ENCODE measurements around the gene COL28A1. TPM values are rescaled to one million over a fixed set of nuclear protein-coding genes. Genes with fewer than 3 reads are reported as not detected.

Gene COL28A1
- total RNA-seq, 4 donors from 2014 or later: 0.60 to 4.4 (median 4.1) TPM

DNA sequence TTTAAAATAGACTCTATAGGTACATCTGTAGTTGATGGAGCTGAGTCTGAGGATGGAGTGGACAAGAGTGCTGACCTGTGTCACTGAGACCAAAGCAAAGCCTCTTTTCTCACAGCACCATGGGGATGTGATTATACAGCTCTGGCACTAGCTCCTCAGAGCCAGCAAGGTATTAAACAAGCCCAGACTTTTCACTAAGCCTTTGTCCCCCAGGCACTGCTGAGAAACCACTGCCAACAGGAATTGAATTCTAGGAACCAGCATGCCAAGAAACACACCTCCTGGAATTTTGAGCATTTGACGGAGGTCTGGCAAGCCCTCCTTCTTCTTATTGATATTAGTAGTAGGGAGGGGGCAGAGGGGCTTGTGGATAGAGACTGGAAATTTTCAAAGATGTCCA, 206.3 kb downstream of the COL28A1 start:
- Histone ChIP-seq H3K9me3 (no peaks in the 10 kb centered on the region), H3K4me3 (no peak overlapping the region), H3K27ac (no peak overlapping the region), H3K27me3 (no peaks in the 10 kb centered on the region), H3K36me3 (no peaks in the 10 kb centered on the region), H3K4me1 (no peaks in the 10 kb centered on the region)
- intact Hi-C loops (cut with DNase I; ENCODE audit: low total_unique reads) (no loop called here), in situ Hi-C loops (cut with MboI; ENCODE audit: low pct_ligation_motif_present in 1 of 4, low pct_unique_long_range_greater_than_20kb in 1 of 4, low sequenced_read_pairs in 3 of 4) (no loop called here)
- DNase-seq: no peak
- TF ChIP-seq, protein P1, sequence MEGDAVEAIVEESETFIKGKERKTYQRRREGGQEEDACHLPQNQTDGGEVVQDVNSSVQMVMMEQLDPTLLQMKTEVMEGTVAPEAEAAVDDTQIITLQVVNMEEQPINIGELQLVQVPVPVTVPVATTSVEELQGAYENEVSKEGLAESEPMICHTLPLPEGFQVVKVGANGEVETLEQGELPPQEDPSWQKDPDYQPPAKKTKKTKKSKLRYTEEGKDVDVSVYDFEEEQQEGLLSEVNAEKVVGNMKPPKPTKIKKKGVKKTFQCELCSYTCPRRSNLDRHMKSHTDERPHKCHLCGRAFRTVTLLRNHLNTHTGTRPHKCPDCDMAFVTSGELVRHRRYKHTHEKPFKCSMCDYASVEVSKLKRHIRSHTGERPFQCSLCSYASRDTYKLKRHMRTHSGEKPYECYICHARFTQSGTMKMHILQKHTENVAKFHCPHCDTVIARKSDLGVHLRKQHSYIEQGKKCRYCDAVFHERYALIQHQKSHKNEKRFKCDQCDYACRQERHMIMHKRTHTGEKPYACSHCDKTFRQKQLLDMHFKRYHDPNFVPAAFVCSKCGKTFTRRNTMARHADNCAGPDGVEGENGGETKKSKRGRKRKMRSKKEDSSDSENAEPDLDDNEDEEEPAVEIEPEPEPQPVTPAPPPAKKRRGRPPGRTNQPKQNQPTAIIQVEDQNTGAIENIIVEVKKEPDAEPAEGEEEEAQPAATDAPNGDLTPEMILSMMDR (IDR thresholded peaks at IDR 0.05): no peak
- TF ChIP-seq EP300 (IDR thresholded peaks at IDR 0.05; ENCODE audit: low read depth): no peak
- no peak for TF ChIP-seq POLR2A (IDR thresholded peaks at IDR 0.05)
- no peak for TF ChIP-seq POLR2AphosphoS5 (IDR thresholded peaks at IDR 0.05)
- 45 to 50% methylated on average over 1 of the region's 1 CpG for WGBS, 2 donors (ENCODE audit: low coverage in 1 of 2)

DNA sequence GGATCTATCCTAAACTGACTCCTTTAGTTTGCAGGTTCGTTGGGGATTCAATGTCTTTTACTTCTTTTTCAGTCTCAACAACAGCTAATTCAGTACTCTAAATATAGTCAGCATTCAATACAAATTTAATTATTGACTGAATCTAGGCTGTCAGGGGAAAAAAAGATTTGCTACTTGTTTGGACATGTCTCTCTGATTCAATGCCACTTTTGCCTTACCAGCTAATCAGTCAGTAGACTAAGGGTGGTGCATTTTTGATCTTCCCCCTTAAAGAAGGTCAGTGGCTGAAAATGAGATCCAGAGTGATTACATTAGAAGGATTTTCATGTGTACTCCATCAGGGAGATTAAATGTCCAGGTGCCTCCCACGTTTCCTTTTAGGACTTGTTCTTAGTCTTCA, 208.2 kb downstream of the COL28A1 start:
- intact Hi-C loops (cut with DNase I; ENCODE audit: low total_unique reads) (no loop called here), in situ Hi-C loops (cut with MboI; ENCODE audit: low pct_ligation_motif_present in 1 of 4, low pct_unique_long_range_greater_than_20kb in 1 of 4, low sequenced_read_pairs in 3 of 4) (no loop called here)
- no peaks in the 10 kb centered on the region for H3K27me3 ChIP-seq
- 72 to 85% methylated on average over 1 to 2 of the region's 2 CpGs for WGBS, 2 donors (ENCODE audit: low coverage in 1 of 2)
- H3K4me3 ChIP-seq: no peak overlapping the region
- TF ChIP-seq, protein P1 (IDR thresholded peaks at IDR 0.05): no peak
- TF ChIP-seq POLR2AphosphoS5 (IDR thresholded peaks at IDR 0.05): no peak
- no peak for TF ChIP-seq POLR2A (IDR thresholded peaks at IDR 0.05)
- TF ChIP-seq EP300 (IDR thresholded peaks at IDR 0.05; ENCODE audit: low read depth): no peak
- no peak overlapping the region for H3K27ac ChIP-seq
- no peaks in the 10 kb centered on the region for H3K9me3 ChIP-seq
- no peak for DNase-seq
- H3K36me3 ChIP-seq: no peaks in the 10 kb centered on the region
- no peaks in the 10 kb centered on the region for H3K4me1 ChIP-seq

DNA sequence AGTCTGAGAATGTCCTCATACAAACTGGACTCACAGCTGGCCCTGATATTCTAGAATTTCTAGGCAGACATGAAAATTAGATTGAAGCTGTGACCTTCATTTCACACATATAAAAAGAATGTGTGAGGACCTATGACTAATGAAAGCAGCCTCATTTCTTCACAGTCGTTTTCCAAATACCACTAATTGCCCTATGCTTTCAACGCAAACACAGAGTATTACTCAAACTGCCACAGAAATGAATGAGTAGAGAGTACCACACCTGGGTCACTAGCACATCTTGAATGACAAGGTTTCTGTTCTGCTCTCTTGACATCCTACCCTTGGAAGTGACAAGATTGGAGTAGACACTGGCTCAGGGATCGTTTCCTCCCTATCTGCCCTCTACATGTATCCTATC, 211.0 kb downstream of the COL28A1 start:
- intact Hi-C loops (cut with DNase I; ENCODE audit: low total_unique reads): no loop called here

DNA sequence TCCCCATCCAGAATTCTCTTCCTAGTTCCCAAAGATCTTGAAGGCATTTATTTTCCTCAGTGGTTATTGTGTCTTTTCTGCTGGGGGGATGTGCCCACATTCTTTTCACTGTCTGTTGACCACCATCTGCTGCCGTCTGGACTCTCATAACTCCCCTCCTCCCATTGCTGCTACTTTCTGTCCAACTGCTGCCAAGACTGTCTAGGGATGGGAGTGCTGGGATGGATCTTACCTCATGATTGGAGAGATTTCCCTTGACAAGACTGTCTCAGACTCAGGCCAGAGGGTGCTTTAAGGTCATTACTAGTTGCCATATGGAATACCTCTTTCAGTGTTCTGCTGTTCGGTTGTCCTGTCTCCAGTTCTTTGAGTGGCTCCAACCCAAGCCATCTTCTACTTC, 211.8 kb downstream of the COL28A1 start:
- no peaks in the 10 kb centered on the region for H3K9me3 ChIP-seq
- no peak for TF ChIP-seq EP300 (IDR thresholded peaks at IDR 0.05; ENCODE audit: low read depth)
- no peak for TF ChIP-seq POLR2A (IDR thresholded peaks at IDR 0.05)
- TF ChIP-seq, protein P1 (IDR thresholded peaks at IDR 0.05): no peak
- TF ChIP-seq POLR2AphosphoS5 (IDR thresholded peaks at IDR 0.05): no peak
- in situ Hi-C loops (cut with MboI; ENCODE audit: low pct_ligation_motif_present in 1 of 4, low pct_unique_long_range_greater_than_20kb in 1 of 4, low sequenced_read_pairs in 3 of 4): no loop called here
- no peaks in the 10 kb centered on the region for H3K27me3 ChIP-seq
- no peak for DNase-seq
- 71 to 78% methylated on average over 1 to 2 of the region's 2 CpGs for WGBS, 2 donors (ENCODE audit: low coverage in 1 of 2)
- no peak overlapping the region for H3K27ac ChIP-seq
- intact Hi-C loops (cut with DNase I; ENCODE audit: low total_unique reads): no loop called here
- H3K4me1 ChIP-seq: no peaks in the 10 kb centered on the region
- H3K4me3 ChIP-seq: no peak overlapping the region
- no peaks in the 10 kb centered on the region for H3K36me3 ChIP-seq

More for the DNA sequence above, 211.0 kb downstream of the COL28A1 start:
- no peaks in the 10 kb centered on the region for H3K4me1 ChIP-seq
- TF ChIP-seq EP300 (IDR thresholded peaks at IDR 0.05; ENCODE audit: low read depth): no peak
- TF ChIP-seq POLR2AphosphoS5 (IDR thresholded peaks at IDR 0.05): no peak
- TF ChIP-seq, protein P1 (IDR thresholded peaks at IDR 0.05): no peak
- TF ChIP-seq POLR2A (IDR thresholded peaks at IDR 0.05): no peak
- no peaks in the 10 kb centered on the region for H3K9me3 ChIP-seq
- in situ Hi-C loops (cut with MboI; ENCODE audit: low pct_ligation_motif_present in 1 of 4, low pct_unique_long_range_greater_than_20kb in 1 of 4, low sequenced_read_pairs in 3 of 4): no loop called here
- H3K4me3 ChIP-seq: no peak overlapping the region
- no peaks in the 10 kb centered on the region for H3K36me3 ChIP-seq
- WGBS, 2 donors (ENCODE audit: low coverage in 1 of 2): 85 to 93% methylated on average over 2 to 3 of the region's 3 CpGs
- no peaks in the 10 kb centered on the region for H3K27me3 ChIP-seq
- H3K27ac ChIP-seq: no peak overlapping the region
- no peak for DNase-seq
